Liver (tissue), 9 donors: Measurements from ENCODE around the gene PAFAH1B2. TPM values are rescaled to one million over a fixed set of nuclear protein-coding genes. Genes with fewer than 3 reads are reported as not detected.

ENCODE experiments used
- DNase-seq: peaks from one replicate; pipeline ENCODE4 v3.0.0-alpha.2; 2017; ENCODE audit warnings: low spot score
- H3K27ac ChIP-seq, 2 donors: one replicate each; pipeline ENCODE4 v1.7.0; 2013; ENCODE audit warnings: inconsistent platforms in 2 of 2, low read length in 2 of 2, control low read depth in 1 of 2, low read depth in 1 of 2, mild to moderate bottlenecking in 1 of 2
- H3K27me3 ChIP-seq, 4 donors: one replicate each; pipeline versions ENCODE4 v1.6.1 to v1.7.0; 2013; ENCODE audit warnings: low read length in 3 of 4, inconsistent platforms in 1 of 4, mild to moderate bottlenecking in 1 of 4, moderate library complexity in 1 of 4; ENCODE audit not compliant: control insufficient read depth in 4 of 4, insufficient read depth in 4 of 4
- H3K36me3 ChIP-seq, 4 donors: one replicate each; pipeline versions ENCODE4 v1.6.1 to v1.7.0; 2013; ENCODE audit warnings: low read length in 3 of 4, mild to moderate bottlenecking in 3 of 4, low read depth in 1 of 4, moderate library complexity in 1 of 4; ENCODE audit not compliant: control insufficient read depth in 4 of 4, insufficient read depth in 3 of 4
- H3K4me1 ChIP-seq, 4 donors: one replicate each; pipeline versions ENCODE4 v1.6.1 to v1.7.0; 2013; ENCODE audit warnings: low read length in 3 of 4, mild to moderate bottlenecking in 3 of 4, moderate library complexity in 1 of 4; ENCODE audit not compliant: control insufficient read depth in 4 of 4, insufficient read depth in 4 of 4
- H3K4me3 ChIP-seq, 3 donors: one replicate each; pipeline versions ENCODE4 v1.6.1 to v1.7.0; 2013; ENCODE audit warnings: low read length in 3 of 3, control low read depth in 1 of 3, low read depth in 1 of 3, mild to moderate bottlenecking in 1 of 3
- H3K9ac ChIP-seq, 2 donors: one replicate each; pipeline ENCODE4 v1.7.0; 2013; ENCODE audit warnings: low read length in 2 of 2, mild to moderate bottlenecking in 2 of 2, moderate library complexity in 2 of 2, control low read depth in 1 of 2, low read depth in 1 of 2
- H3K9me3 ChIP-seq, 4 donors: one replicate each; pipeline versions ENCODE4 v1.6.1 to v1.7.0; 2013; ENCODE audit warnings: low read length in 3 of 4; ENCODE audit not compliant: control insufficient read depth in 4 of 4
- FOXA1 ChIP-seq: IDR thresholded peaks from 2 replicates; pipeline ENCODE4 v1.6.1; 2016; ENCODE audit warnings: antibody characterized with exemption
- FOXA2 ChIP-seq: IDR thresholded peaks from 2 replicates; pipeline ENCODE4 v1.6.1; 2016; ENCODE audit warnings: antibody characterized with exemption
- GABPA ChIP-seq, 2 donors: IDR thresholded peaks in 1 of 2; conservative IDR thresholded peaks in 1 of 2; 2 replicates each; pipeline ENCODE4 v1.6.1; 2016; ENCODE audit warnings: antibody characterized with exemption in 2 of 2, mild to moderate bottlenecking in 1 of 2, moderate library complexity in 1 of 2
- HNF4A ChIP-seq, 2 donors: conservative IDR thresholded peaks; 2 replicates each; pipeline ENCODE4 v1.6.1; 2016; ENCODE audit warnings: antibody characterized with exemption in 2 of 2, mild to moderate bottlenecking in 2 of 2
- HNF4G ChIP-seq: IDR thresholded peaks from 2 replicates; pipeline ENCODE4 v1.6.1; 2016; ENCODE audit warnings: antibody characterized with exemption
- JUND ChIP-seq, 2 donors: IDR thresholded peaks; 2 replicates each; pipeline ENCODE4 v1.6.1; 2016; ENCODE audit warnings: antibody characterized with exemption in 2 of 2
- NR2F2 ChIP-seq: IDR thresholded peaks from 2 replicates; pipeline ENCODE4 v1.6.1; 2016; ENCODE audit warnings: antibody characterized with exemption
- RAD21 ChIP-seq, 2 donors: IDR thresholded peaks; 2 replicates each; pipeline ENCODE4 v1.6.1; 2016; ENCODE audit warnings: antibody characterized with exemption in 2 of 2, mild to moderate bottlenecking in 2 of 2
- RXRA ChIP-seq, 2 donors: IDR thresholded peaks; 2 replicates each; pipeline ENCODE4 v1.6.1; 2017 to 2018; ENCODE audit warnings: antibody characterized with exemption in 2 of 2, mild to moderate bottlenecking in 1 of 2
- SP1 ChIP-seq: IDR thresholded peaks from 2 replicates; pipeline ENCODE4 v1.6.1; 2018; ENCODE audit warnings: antibody characterized with exemption, mild to moderate bottlenecking
- TAF1 ChIP-seq: conservative IDR thresholded peaks from 2 replicates; pipeline ENCODE4 v1.6.1; 2016; ENCODE audit warnings: antibody characterized with exemption, mild to moderate bottlenecking
- YY1 ChIP-seq: IDR thresholded peaks from 2 replicates; pipeline ENCODE4 v1.6.1; 2016; ENCODE audit warnings: antibody characterized with exemption, mild to moderate bottlenecking
- WGBS: extraction: QIAGEN DNeasy Blood & Tissue Kit; methylation state at CpG from one replicate; pipeline ENCODE4 v1.1.7; 2013; 5-methylcytosine and 5-hydroxymethylcytosine counted together
- polyA plus RNA-seq, 2 donors: library from polyadenylated mRNA; stranded (reverse) in 1 of 2; unstranded in 1 of 2; fragments of 200-250 nt in 1 of 2; fragments of >200 nt in 1 of 2; fragmentation: Nextera tagmentation in 1 of 2; extraction: Ambion mirVana in 1 of 2; gene quantifications; one replicate each; pipeline versions ENCODE4 v1.2.1 to v1.2.3, GENCODE V29; 2013 to 2015
- total RNA-seq, 2 donors: library from RNA; depleted of rRNA; stranded (reverse); fragments of >200 nt; gene quantifications; one replicate each; pipeline ENCODE4 v1.2.3, GENCODE V29; 2014
- TF ChIP-seq, protein P1 (sequence below): IDR thresholded peaks from 2 replicates; pipeline ENCODE4 v1.6.1; 2016; ENCODE audit warnings: antibody characterized with exemption
- TF ChIP-seq, protein P2 (sequence below): IDR thresholded peaks from 2 replicates; pipeline ENCODE4 v1.6.1; 2016; ENCODE audit warnings: antibody characterized with exemption
- TF ChIP-seq, protein P3 (sequence below): fragments of 150-350 bp; IDR thresholded peaks from 2 replicates; pipeline ENCODE4 v1.5.1; 2017; ENCODE audit warnings: improper control_type of control experiment, low read depth, low read length; ENCODE audit not compliant: missing input control
- TF ChIP-seq, protein P4 (sequence below): IDR thresholded peaks from 2 replicates; pipeline ENCODE4 v1.6.1; 2016; ENCODE audit warnings: antibody characterized with exemption, mild to moderate bottlenecking
- donor health status: healthy.
- donor health status: healthy.
- donor health status: healthy.
- donor health status: healthy.
- donor health status: healthy.

Gene PAFAH1B2
- total and polyA plus RNA-seq, 4 donors: 12.7 to 39.8 (median 24.9) TPM

DNA sequence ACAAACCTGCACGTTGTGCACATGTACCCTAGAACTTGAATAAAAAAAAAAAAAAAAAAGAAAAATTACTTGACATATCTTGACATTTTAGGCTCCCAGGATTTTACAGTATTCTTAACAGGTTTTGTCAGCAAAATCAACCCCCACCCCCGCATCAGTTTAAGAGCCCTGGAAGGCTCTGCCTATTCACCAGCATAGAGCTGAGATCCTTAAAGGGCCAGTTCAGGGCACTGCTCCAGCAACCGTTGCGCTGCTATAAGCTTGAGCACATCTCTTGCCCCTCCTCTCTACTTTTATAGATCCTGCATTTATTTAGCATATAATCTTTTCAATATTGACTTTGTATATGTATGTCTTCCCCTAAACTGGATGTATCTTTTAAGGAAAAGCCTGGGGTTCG, 697 bp upstream of the PAFAH1B2 start:
- Histone ChIP-seq H3K4me3 (peak overlapping the region; percentile 86 to 100 (median 92)), H3K27ac (peak overlapping the region; percentile 77 to 91), H3K27me3 (no peaks in the 10 kb centered on the region), H3K4me1 (peaks cover 2 to 21% (median 11%) of the 10 kb centered on the region in 4 donors), H3K36me3 (peaks cover 0 to 6% (median 4%) of the 10 kb centered on the region in 4 donors), H3K9ac (peak overlapping the region in 1 of 2 donors; percentile 77), H3K9me3 (no peaks in the 10 kb centered on the region)
- DNase-seq: no peak
- TF ChIP-seq YY1 (no peak), JUND (IDR thresholded peaks at IDR 0.05) (no peak), HNF4G (no peak), SP1 (no peak), NR2F2 (no peak), RAD21 (IDR thresholded peaks at IDR 0.05) (no peak), FOXA1 (no peak), HNF4A (conservative IDR thresholded peaks at IDR 0.05) (no peak), RXRA (IDR thresholded peaks at IDR 0.05) (no peak), GABPA (IDR thresholded peaks at IDR 0.05 in 1 of 2, conservative IDR thresholded peaks at IDR 0.05 in 1 of 2) (no peak), TAF1 (no peak), FOXA2 (no peak)
- TF ChIP-seq, protein P1, sequence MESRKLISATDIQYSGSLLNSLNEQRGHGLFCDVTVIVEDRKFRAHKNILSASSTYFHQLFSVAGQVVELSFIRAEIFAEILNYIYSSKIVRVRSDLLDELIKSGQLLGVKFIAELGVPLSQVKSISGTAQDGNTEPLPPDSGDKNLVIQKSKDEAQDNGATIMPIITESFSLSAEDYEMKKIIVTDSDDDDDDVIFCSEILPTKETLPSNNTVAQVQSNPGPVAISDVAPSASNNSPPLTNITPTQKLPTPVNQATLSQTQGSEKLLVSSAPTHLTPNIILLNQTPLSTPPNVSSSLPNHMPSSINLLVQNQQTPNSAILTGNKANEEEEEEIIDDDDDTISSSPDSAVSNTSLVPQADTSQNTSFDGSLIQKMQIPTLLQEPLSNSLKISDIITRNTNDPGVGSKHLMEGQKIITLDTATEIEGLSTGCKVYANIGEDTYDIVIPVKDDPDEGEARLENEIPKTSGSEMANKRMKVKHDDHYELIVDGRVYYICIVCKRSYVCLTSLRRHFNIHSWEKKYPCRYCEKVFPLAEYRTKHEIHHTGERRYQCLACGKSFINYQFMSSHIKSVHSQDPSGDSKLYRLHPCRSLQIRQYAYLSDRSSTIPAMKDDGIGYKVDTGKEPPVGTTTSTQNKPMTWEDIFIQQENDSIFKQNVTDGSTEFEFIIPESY: no peak
- TF ChIP-seq, protein P2, sequence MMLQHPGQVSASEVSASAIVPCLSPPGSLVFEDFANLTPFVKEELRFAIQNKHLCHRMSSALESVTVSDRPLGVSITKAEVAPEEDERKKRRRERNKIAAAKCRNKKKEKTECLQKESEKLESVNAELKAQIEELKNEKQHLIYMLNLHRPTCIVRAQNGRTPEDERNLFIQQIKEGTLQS: no peak
- TF ChIP-seq, protein P3, sequence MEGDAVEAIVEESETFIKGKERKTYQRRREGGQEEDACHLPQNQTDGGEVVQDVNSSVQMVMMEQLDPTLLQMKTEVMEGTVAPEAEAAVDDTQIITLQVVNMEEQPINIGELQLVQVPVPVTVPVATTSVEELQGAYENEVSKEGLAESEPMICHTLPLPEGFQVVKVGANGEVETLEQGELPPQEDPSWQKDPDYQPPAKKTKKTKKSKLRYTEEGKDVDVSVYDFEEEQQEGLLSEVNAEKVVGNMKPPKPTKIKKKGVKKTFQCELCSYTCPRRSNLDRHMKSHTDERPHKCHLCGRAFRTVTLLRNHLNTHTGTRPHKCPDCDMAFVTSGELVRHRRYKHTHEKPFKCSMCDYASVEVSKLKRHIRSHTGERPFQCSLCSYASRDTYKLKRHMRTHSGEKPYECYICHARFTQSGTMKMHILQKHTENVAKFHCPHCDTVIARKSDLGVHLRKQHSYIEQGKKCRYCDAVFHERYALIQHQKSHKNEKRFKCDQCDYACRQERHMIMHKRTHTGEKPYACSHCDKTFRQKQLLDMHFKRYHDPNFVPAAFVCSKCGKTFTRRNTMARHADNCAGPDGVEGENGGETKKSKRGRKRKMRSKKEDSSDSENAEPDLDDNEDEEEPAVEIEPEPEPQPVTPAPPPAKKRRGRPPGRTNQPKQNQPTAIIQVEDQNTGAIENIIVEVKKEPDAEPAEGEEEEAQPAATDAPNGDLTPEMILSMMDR: no peak
- TF ChIP-seq, protein P4, sequence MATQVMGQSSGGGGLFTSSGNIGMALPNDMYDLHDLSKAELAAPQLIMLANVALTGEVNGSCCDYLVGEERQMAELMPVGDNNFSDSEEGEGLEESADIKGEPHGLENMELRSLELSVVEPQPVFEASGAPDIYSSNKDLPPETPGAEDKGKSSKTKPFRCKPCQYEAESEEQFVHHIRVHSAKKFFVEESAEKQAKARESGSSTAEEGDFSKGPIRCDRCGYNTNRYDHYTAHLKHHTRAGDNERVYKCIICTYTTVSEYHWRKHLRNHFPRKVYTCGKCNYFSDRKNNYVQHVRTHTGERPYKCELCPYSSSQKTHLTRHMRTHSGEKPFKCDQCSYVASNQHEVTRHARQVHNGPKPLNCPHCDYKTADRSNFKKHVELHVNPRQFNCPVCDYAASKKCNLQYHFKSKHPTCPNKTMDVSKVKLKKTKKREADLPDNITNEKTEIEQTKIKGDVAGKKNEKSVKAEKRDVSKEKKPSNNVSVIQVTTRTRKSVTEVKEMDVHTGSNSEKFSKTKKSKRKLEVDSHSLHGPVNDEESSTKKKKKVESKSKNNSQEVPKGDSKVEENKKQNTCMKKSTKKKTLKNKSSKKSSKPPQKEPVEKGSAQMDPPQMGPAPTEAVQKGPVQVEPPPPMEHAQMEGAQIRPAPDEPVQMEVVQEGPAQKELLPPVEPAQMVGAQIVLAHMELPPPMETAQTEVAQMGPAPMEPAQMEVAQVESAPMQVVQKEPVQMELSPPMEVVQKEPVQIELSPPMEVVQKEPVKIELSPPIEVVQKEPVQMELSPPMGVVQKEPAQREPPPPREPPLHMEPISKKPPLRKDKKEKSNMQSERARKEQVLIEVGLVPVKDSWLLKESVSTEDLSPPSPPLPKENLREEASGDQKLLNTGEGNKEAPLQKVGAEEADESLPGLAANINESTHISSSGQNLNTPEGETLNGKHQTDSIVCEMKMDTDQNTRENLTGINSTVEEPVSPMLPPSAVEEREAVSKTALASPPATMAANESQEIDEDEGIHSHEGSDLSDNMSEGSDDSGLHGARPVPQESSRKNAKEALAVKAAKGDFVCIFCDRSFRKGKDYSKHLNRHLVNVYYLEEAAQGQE: no peak
- 13% methylated on average over 5 of the region's 5 CpGs for WGBS
